Activated effector memory CD4-positive, alpha-beta T cell treated with anti-CD3 and anti-CD28 coated beads, Interleukin-2, amount 50 U/mL, for 16 hours (primary cell): Measurements from ENCODE around the gene ARID5B.
A peak's percentile ranks its signal among the peaks of the same experiment; 100 is the strongest.

ENCODE experiments used
- DNase-seq: peaks from one replicate; pipeline ENCODE4 v3.0.0-alpha.2; 2020

The ARID5B gene

DNA sequence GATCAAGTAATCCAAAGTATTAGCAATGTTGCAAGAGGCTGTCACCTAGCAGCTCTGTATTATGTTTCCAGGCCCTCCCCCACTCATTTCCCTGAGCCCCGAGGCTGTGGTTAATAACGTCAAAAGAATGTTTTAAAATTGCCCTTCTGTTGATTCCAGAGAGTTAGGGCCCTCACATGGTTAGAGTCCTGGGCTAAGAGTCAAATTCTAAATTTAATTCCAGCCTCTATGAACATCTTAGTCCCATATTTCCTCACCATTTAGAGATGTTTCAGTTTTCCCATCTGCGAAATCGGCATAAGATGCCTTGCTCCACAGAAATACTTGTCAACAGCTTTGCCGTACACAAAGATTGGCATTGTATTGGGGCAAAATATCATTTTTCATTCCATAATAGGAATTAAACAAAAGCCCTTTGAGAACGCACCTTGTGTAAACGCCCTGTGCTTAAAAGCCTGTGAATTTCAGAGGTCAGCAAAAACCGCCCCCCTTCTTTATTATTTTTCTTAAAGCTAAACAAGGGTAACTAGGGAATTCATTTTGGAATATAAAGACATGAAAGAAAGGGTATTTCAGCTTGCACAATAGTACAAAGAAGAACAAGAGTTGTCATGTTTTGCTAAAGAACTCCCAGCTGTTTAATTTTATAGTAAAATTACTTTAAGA, 135.8 kb downstream of the ARID5B start:
- DNase-seq: no peak

GRCh38 chr10:62037890-62038608, 136.6 kb downstream of the ARID5B start:
- DNase-seq: no peak

GRCh38 chr10:62038609-62039190, 137.2 kb downstream of the ARID5B start:
- DNase-seq: peak; percentile 89

GRCh38 chr10:62039954-62040353, 138.5 kb downstream of the ARID5B start:
- DNase-seq: no peak

GRCh38 chr10:62040881-62041280, 139.4 kb downstream of the ARID5B start:
- DNase-seq: no peak

DNA sequence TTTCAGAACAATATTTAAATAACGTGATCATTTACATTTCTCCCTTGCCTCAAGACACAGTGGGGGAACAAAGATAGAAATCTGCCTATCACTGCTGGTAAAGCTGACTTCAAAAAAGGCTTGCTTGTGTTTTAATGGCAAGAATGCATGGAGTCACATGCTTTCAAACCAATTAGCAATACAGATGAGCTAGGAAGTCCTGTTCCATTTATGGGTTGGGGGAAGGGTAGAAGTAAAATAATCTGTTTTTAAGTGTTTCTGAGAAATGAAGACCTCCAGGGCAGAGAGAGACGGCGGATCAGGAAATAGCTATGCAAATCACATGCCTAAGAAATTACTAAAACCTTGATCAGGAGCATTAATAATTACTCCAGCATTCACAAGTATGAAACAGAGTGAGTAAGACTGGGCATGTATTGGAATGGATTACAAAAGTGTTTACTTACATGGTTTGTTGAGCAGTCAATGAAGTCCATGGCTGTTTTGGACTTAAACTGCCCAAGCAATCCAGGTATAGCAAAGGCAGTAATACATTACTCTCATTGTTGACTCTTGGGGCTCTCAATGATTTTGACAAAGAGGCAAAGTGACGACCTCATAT, 142.0 kb downstream of the ARID5B start:
- DNase-seq: no peak

DNA sequence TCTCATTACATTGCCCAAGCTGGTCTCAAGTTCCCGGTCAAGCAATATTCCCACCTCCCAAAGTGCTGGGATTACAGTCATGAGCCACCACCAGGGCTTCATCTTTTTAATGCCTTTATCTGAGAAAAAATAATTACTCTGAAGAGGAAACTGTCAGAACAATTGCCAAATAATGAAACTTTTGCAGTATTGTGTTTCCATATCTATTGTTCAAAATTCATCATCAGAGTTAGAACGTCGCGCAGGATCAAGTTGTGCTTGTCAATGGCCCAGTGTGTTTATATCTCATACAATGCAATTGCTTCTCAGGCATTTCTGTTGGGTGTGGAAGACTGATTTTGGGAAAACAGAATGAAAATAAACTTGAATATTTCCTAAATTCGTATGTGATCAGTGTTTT, 143.1 kb downstream of the ARID5B start:
- no peak for DNase-seq

DNA sequence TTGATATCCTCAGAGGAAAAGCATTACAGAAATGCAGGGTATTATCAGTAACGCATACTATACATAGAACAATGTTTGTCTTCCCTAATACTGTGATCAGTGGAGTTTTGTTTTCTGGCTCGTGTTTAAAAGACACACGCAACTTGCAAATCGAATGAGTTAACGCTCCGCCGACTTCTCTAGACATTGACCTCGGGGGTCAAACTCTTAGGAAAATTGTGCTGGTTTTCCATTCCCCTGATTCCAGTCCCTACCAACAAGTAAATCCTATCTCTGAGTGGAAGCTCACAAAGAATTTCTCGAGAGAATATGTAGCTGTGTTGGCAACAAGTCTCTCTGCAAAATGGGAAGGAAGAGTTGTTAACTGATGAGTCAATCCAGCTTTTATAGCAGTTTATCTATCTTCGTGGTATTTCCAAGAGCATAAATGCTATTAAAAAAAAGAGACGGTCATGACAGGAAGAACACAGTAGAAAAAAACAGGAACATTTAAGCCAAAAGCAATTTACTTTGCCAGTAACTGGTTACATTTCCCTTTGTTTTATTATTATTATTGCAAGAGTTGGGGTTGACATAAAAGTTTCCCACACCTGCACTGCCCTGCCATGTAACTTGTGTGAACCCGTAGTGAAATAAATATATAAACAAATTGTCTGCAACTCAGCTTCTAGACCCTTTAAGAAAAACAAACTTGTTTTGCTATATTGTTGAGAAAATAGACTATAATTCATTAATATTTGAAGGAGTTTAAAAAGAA, 144.4 kb downstream of the ARID5B start:
- DNase-seq: no peak

DNA sequence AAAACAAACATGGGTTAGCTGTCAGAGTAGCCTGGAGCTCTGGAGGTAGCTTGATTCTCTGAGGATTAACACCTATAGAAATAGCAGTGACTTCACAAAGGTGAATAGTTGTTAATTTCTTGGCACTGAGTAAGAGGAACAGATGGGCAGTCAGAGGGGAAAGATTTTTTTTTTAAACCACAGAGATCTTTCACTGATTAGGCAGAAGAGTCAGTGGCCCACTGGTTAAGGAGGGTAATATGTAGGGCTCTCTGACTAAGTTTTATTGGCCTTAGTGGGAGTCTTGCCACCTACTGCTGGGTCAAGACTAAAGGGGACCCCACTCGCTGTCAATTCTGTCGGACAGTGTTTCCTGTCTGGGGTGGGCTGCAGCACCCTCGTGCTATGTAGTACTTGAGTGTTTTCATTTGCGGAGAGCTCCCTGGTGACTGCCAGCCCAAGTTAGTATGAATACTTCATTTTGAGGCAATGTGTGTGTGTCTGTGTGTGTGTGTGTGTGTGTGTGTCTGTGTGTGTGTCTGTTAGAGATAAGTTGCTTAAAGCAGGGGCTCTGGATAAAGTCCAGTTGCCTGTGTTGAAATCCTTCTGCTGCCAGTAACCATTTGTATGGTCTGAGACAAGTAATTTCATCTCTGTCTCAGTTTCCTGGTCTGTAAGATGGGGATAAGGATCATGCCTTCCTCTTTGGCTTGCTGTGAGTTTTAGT, 145.2 kb downstream of the ARID5B start:
- peak; percentile 71 for DNase-seq

DNA sequence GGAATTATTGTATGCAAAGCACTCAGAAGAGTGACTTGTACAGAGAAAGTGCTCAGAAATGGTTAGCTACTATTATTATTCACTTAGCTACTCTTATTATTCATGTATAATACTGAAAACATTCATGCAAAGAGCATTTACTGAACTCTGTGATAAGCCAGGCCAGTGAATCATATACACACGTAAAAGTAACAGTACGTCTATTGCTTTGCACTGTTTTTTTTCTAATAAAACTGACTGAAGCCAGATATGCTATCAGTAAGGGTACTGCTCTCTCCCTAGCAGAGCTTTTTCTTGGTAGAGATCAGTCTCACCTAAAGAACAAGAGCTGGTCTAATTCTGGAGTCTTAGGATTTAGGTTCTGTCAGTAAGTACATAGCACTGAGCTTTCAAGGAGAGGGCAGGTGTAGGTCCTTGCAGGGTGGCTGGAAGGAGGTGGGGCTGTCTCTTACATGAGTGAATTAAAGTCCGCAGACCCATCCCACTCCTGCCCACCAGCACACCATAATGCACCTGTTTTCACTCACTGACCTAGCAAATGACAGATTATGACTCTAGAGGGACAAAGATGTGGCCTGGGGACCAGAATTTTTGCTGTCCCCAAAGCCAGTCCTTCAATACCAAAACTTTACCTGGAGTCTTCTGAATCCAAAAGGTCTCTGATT, 145.9 kb downstream of the ARID5B start:
- DNase-seq: peak; percentile 67

GRCh38 chr10:62047960-62048383, 146.5 kb downstream of the ARID5B start:
- peak; percentile 79 for DNase-seq

- no peak for DNase-seq
Observed at GRCh38 chr10:62048470-62048869, 147.0 kb downstream of the ARID5B start.

GRCh38 chr10:62048919-62049623, 147.6 kb downstream of the ARID5B start:
- DNase-seq: peak; percentile 92

DNA sequence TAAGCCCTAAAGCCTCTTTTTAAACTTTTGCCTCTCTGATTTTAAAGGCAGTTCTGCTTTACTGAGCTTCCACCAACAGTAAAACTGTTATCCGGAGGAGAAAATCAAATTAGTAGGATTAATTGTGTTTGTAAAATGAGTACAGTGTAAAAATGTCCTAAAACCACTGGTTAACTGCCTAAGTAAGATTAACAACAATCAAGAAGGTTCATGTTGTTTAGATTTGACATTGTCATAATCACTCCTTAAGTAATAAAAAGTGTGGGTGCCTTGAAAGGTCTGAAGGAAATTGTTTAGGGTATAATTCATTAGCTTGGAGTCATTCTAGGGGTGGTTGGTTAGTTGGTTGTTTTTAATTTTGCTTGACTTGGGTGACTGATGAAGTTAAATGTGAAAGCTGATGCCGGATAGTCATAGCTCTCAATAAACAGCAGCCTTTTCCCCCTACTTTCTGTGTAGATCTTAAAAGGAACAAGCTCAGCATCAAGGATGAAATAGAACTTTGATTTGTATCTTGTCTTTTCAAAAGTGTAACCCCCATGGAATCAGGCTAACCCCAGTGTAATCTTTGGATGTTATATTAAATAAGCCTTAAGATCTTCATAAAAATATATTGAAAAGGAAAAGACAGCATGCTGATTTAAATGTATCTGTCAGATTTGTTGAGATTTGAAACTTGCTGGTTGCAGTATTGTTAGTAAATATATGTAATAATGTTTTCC, 148.3 kb downstream of the ARID5B start:
- no peak for DNase-seq

GRCh38 chr10:62050346-62050892, 148.9 kb downstream of the ARID5B start:
- no peak for DNase-seq

- DNase-seq: peak; percentile 92
Observed at GRCh38 chr10:62050893-62051433, 149.5 kb downstream of the ARID5B start.

DNA sequence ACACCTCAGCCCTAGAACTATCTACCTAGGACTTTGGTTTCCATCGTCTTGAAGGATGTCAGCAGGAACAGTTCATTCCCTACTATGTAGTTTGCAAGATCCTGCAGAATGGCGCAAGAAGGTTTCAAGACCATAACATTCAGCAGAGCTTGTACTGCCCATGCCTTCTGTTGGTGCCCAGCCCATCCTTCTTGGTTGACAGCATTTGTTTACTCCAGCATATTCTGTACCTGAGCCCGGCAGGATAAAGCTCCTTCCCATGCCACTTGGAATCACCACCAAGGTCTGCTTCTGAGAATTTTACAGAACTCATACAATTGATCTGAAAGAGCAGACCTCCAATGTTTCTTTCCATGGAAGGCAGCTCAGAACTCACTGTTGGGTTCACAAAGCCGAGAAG, 150.8 kb downstream of the ARID5B start:
- DNase-seq: no peak

DNA sequence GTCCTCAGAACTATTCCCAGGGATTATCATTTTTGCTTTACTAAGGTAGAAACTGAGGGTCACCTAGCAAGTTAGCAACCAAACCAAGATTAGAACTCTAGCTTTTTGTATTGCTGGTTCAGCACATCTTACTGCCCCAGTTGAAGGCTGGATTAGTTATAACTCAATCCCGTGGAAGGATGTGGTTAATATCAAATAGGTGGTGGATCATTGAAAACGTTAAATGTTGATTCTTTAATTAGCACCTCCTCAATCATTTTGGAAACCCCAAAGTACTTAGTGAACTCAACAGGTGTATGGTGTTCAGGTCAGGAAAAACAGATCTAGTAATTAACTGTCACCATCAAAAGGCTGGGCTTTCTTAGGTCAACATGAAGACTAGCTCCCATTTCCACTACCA, 152.4 kb downstream of the ARID5B start:
- DNase-seq: no peak

GRCh38 chr10:62054408-62054807, 152.9 kb downstream of the ARID5B start:
- DNase-seq: no peak

GRCh38 chr10:62054830-62055229, 153.3 kb downstream of the ARID5B start:
- no peak for DNase-seq
